GM12874 (cell line): ENCODE results near the gene TCF25.

Experiments used
- CTCF ChIP-seq: IDR thresholded peaks from 2 replicates; pipeline ENCODE4 v1.5.1; 2011; ENCODE audit warnings: low read depth, mild to moderate bottlenecking, control low read depth, low read length, moderate library complexity; ENCODE audit not compliant: insufficient read depth

The TCF25 gene

GRCh38 chr16:89883346-89884040 lies 10.1 kb downstream of the TCF25 start:
- TF ChIP-seq CTCF, result no peak

GRCh38 chr16:89884041-89884421 lies 10.6 kb downstream of the TCF25 start:
- no peak for TF ChIP-seq CTCF

- no peak for TF ChIP-seq CTCF
These were observed 13.9 kb downstream of the TCF25 start for GRCh38 chr16:89887243-89887642.

GRCh38 chr16:89890200-89890599 lies 16.8 kb downstream of the TCF25 start:
- TF ChIP-seq CTCF, result no peak

GRCh38 chr16:89890886-89891657 lies 17.7 kb downstream of the TCF25 start:
- TF ChIP-seq CTCF, result no peak

- TF ChIP-seq CTCF, result no peak
These were observed 18.8 kb downstream of the TCF25 start for GRCh38 chr16:89892055-89892630.

- no peak for TF ChIP-seq CTCF
These were observed 19.2 kb downstream of the TCF25 start for GRCh38 chr16:89892635-89893034.
